K562 (cell line): ENCODE data around the gene BCAS4. TPM values are rescaled to one million over a fixed set of nuclear protein-coding genes. Genes with fewer than 3 reads are reported as not detected.
A peak's percentile ranks its signal among the peaks of the same experiment; 100 is the strongest.

ENCODE experiments used
- AFF4 ChIP-seq: sonication (generic); formaldehyde crosslinking; IDR thresholded peaks from 2 replicates; pipeline ENCODE4 v1.8.0; 2023; ENCODE audit warnings: mild to moderate bottlenecking, missing genetic modification reagents
- ATF2 ChIP-seq: sonication (generic); formaldehyde crosslinking; IDR thresholded peaks from 2 replicates; pipeline ENCODE4 v1.8.1; 2022; ENCODE audit warnings: missing genetic modification reagents
- CBFA2T2 ChIP-seq: fragments of 450-650 bp; conservative IDR thresholded peaks from 2 replicates; pipeline ENCODE4 v1.6.1; 2017; ENCODE audit warnings: mild to moderate bottlenecking
- CBX5 ChIP-seq: IDR thresholded peaks from 2 replicates; pipeline ENCODE4 v1.6.1; 2014; ENCODE audit warnings: low read depth, borderline replicate concordance
- CHD1 ChIP-seq: fragments of 200-600 bp; sonication (generic); IDR thresholded peaks from one replicate; pipeline ENCODE4 v1.6.1; 2012; ENCODE audit warnings: mild to moderate bottlenecking, moderate library complexity, low read length, inconsistent platforms
- E4F1 ChIP-seq: fragments of 250-450 bp; sonication (Bioruptor Pico); IDR thresholded peaks from 2 replicates; pipeline ENCODE4 v1.5.0; 2021; ENCODE audit warnings: mild to moderate bottlenecking, borderline replicate concordance
- ETV1 ChIP-seq: fragments of 450-650 bp; conservative IDR thresholded peaks from 2 replicates; pipeline ENCODE4 v1.6.1; 2016; ENCODE audit warnings: missing genetic modification characterization, control low read depth, low read depth, missing compliant biosample characterization
- EWSR1 ChIP-seq: fragments of 450-650 bp; IDR thresholded peaks from 2 replicates; pipeline ENCODE4 v1.6.1; 2018; ENCODE audit warnings: borderline replicate concordance, mild to moderate bottlenecking, low read depth, moderate library complexity; ENCODE audit not compliant: partially characterized antibody
- FOXA3 ChIP-seq, 2 experiments: fragments of 450-650 bp in 1 of 2; sonication (generic) in 1 of 2; formaldehyde crosslinking; IDR thresholded peaks in 1 of 2; conservative IDR thresholded peaks in 1 of 2; 2 replicates each; pipeline versions ENCODE4 v1.4.0 to v1.8.0; 2020 to 2022; ENCODE audit warnings: mild to moderate bottlenecking in 2 of 2, missing genetic modification reagents in 1 of 2
- FOXJ2 ChIP-seq: fragments of 200-800 bp; sonication (Bioruptor generic); IDR thresholded peaks from 2 replicates; pipeline ENCODE4 v1.6.1; 2016; ENCODE audit warnings: missing genetic modification characterization, missing compliant biosample characterization
- HDAC2 ChIP-seq: fragments of 450-650 bp; IDR thresholded peaks from 2 replicates; pipeline ENCODE4 v1.6.1; 2016; ENCODE audit warnings: mild to moderate bottlenecking
- HMBOX1 ChIP-seq: sonication (generic); IDR thresholded peaks from 2 replicates; pipeline ENCODE4 v1.6.1; 2016
- HMG20A ChIP-seq: fragments of 450-650 bp; formaldehyde crosslinking; conservative IDR thresholded peaks from 2 replicates; pipeline ENCODE4 v1.4.0; 2020; ENCODE audit warnings: mild to moderate bottlenecking, mixed read lengths
- IRF1 ChIP-seq: sonication (generic); formaldehyde crosslinking; IDR thresholded peaks from 2 replicates; pipeline ENCODE4 v1.8.0; 2022; ENCODE audit warnings: missing genetic modification reagents, mild to moderate bottlenecking, borderline replicate concordance
- LEF1 ChIP-seq: fragments of 450-650 bp; IDR thresholded peaks from 2 replicates; pipeline ENCODE4 v1.6.1; 2016; ENCODE audit warnings: mild to moderate bottlenecking
- ZC3H4 ChIP-seq: sonication (generic); formaldehyde crosslinking; IDR thresholded peaks from 2 replicates; pipeline ENCODE4 v1.9.0; 2021; ENCODE audit warnings: missing genetic modification reagents, borderline replicate concordance
- ZNF408 ChIP-seq: fragments of 250-450 bp; sonication (Bioruptor Pico); IDR thresholded peaks from 2 replicates; pipeline ENCODE4 v1.4.0; 2020; ENCODE audit warnings: low read depth, mild to moderate bottlenecking, moderate library complexity
- ZNF76 ChIP-seq: fragments of 250-450 bp; sonication (Bioruptor Pico); IDR thresholded peaks from 2 replicates; pipeline ENCODE4 v1.4.0; 2020; ENCODE audit warnings: mild to moderate bottlenecking, moderate library complexity, borderline replicate concordance
- polyA plus RNA-seq, 8 experiments: library from polyadenylated mRNA; depleted of rRNA in 4 of 8; stranded (reverse) in 5 of 8; unstranded in 3 of 8; fragments of >200 nt; fragmentation: Nextera tagmentation in 2 of 8; fragmentation: Illumina TruSeq in 1 of 8; extraction: Ambion mirVana in 2 of 8; extraction: Trizol in 1 of 8; gene quantifications; 2 replicates each; pipeline versions ENCODE4 v1.2.1 to v1.2.3, GENCODE V29; 2011 to 2014; ENCODE audit warnings: inconsistent platforms in 1 of 8, missing spikeins in 1 of 8
- total RNA-seq, 7 experiments: library from RNA; depleted of rRNA in 6 of 7; stranded (reverse); fragments of >200 nt in 6 of 7; fragmentation: Illumina TruSeq in 2 of 7; extraction: Trizol in 2 of 7; gene quantifications; 2 replicates each; pipeline versions ENCODE4 v1.2.1 to v1.2.3, GENCODE V29; 2011 to 2021; ENCODE audit warnings: low replicate concordance in 1 of 7

The BCAS4 gene
- total and polyA plus RNA-seq, 9 of the 15 experiments (the other 6 are each of a cell fraction or from before 2014, with no cell fraction given), result 0.15 to 2.3 (median 0.47) TPM

GRCh38 chr20:50903353-50904051 is 108.6 kb downstream of the BCAS4 start (continued):
- TF ChIP-seq FOXJ2 (tag), result peak; percentile 33; the same call in 1 of the 2 replicates
- peak; percentile 80 for TF ChIP-seq HDAC2
- peak; percentile 86 to 88 for TF ChIP-seq FOXA3 (CRISPR knock-in tag; conservative IDR thresholded peaks at IDR 0.05 in 1 of 2, IDR thresholded peaks at IDR 0.05 in 1 of 2)
- no peak for TF ChIP-seq ZC3H4 (CRISPR knock-in tag)
- TF ChIP-seq CBX5, result no peak
- no peak for TF ChIP-seq HMG20A (CRISPR knock-in tag)
- no peak for TF ChIP-seq ATF2
- peak; percentile 18; the same call in 1 of the 2 replicates for TF ChIP-seq E4F1 (CRISPR knock-in tag)
- no peak for TF ChIP-seq ZNF408 (CRISPR knock-in tag)
- peak; percentile 83 for TF ChIP-seq LEF1
- no peak for TF ChIP-seq CHD1
- TF ChIP-seq CBFA2T2, result peak; percentile 95
- no peak for TF ChIP-seq ZNF76 (CRISPR knock-in tag)
- peak; percentile 80 for TF ChIP-seq HMBOX1
- TF ChIP-seq ETV1 (tag), result no peak
- no peak for TF ChIP-seq IRF1 (CRISPR knock-in tag)
- TF ChIP-seq AFF4, result peak; percentile 63; the same call in 1 of the 2 replicates
- no peak for TF ChIP-seq EWSR1
